Hematopoietic multipotent progenitor cell treated with erythropoietin and hydrocortisone succinate and interleukin-3 and kit ligand, for 4 days (in vitro differentiated cells): Measurements from ENCODE around the gene GPR75.
"Not testable (repeated sequence)": the region's sequence is repeated elsewhere in the genome, so short reads cannot be mapped to it uniquely, and the experiment has no call there.

Source experiments
- DNase-seq: peaks from one replicate; pipeline ENCODE4 v3.0.0-alpha.2; 2015

GPR75 gene

GRCh38 chr2:53851052-53851757, 8.6 kb downstream of the GPR75 start:
- not testable (repeated sequence) for DNase-seq

GRCh38 chr2:53848062-53848461, 11.7 kb downstream of the GPR75 start:
- no peak for DNase-seq

GRCh38 chr2:53843595-53843994, 16.2 kb downstream of the GPR75 start:
- DNase-seq: peak; percentile 27

- no peak for DNase-seq
Observed at GRCh38 chr2:53842891-53843290, 16.9 kb downstream of the GPR75 start.

- not testable (repeated sequence) for DNase-seq
Observed at GRCh38 chr2:53841651-53842050, 18.1 kb downstream of the GPR75 start.

GRCh38 chr2:53840580-53840979, 19.2 kb downstream of the GPR75 start:
- no peak for DNase-seq

- DNase-seq: not testable (repeated sequence)
Observed at GRCh38 chr2:53829980-53830290, 29.8 kb downstream of the GPR75 start.

- DNase-seq: no peak
Observed at GRCh38 chr2:53829273-53829979, 30.3 kb downstream of the GPR75 start.

- no peak for DNase-seq
Observed at GRCh38 chr2:53828331-53828730, 31.4 kb downstream of the GPR75 start.

GRCh38 chr2:53827398-53828175, 32.2 kb downstream of the GPR75 start:
- DNase-seq: no peak

- no peak for DNase-seq
Observed at GRCh38 chr2:53826587-53827397, 33.0 kb downstream of the GPR75 start.

GRCh38 chr2:53826030-53826410, 33.7 kb downstream of the GPR75 start:
- no peak for DNase-seq

- peak; percentile 53 for DNase-seq
Observed at GRCh38 chr2:53823639-53824038, 36.1 kb downstream of the GPR75 start.

- no peak for DNase-seq
Observed at GRCh38 chr2:53821810-53822209, 38.0 kb downstream of the GPR75 start.

GRCh38 chr2:53820711-53821110, 39.1 kb downstream of the GPR75 start:
- DNase-seq: no peak

GRCh38 chr2:53820048-53820447, 39.7 kb downstream of the GPR75 start:
- DNase-seq: no peak

GRCh38 chr2:53819634-53820033, 40.1 kb downstream of the GPR75 start:
- DNase-seq: no peak

GRCh38 chr2:53818854-53819435, 40.8 kb downstream of the GPR75 start:
- no peak for DNase-seq

- no peak for DNase-seq
Observed at GRCh38 chr2:53813151-53813550, 46.6 kb downstream of the GPR75 start.

GRCh38 chr2:53811601-53812000, 48.2 kb downstream of the GPR75 start:
- DNase-seq: no peak
